OCI-LY7 (cell line): ENCODE data around the gene HYAL1. TPM values are rescaled to one million over a fixed set of nuclear protein-coding genes. Genes with fewer than 3 reads are reported as not detected.
A peak's percentile ranks its signal among the peaks of the same experiment; 100 is the strongest.

Experiments used
- BruUV-seq: library from RNA; stranded (reverse); fragments of 400-500 nt; replicated peaks from 2 replicates; lab custom pipeline; 2021; lab: Mats Ljungman, UMichigan
- CTCF ChIA-PET: fragments of 300-600 bp; sonication (Branson Sonifier 250); formaldehyde crosslinking; loops from one replicate; lab custom pipeline; 2022; ENCODE audit warnings: antibody characterized with exemption; ENCODE audit not compliant: unreplicated experiment; lab: Charles Lee
- POLR2A ChIA-PET: fragments of 300-600 bp; sonication (Branson Sonifier 250); formaldehyde crosslinking; loops from one replicate; lab custom pipeline; 2022; ENCODE audit warnings: antibody characterized with exemption; lab: Charles Lee
- DNase-seq: peaks from one replicate; pipeline ENCODE4 v3.0.0-alpha.2; 2015; ENCODE audit warnings: low spot score
- H2AFZ ChIP-seq: fragments of 200-600 bp; sonication (generic), shearing (Covaris generic); 2 replicates; pipeline ENCODE4 v1.6.1; 2014; ENCODE audit warnings: mild to moderate bottlenecking, antibody characterized with exemption, low read length, moderate library complexity
- H3K27ac ChIP-seq: fragments of 200-600 bp; sonication (generic); 2 replicates; pipeline ENCODE4 v1.5.1; 2014; ENCODE audit warnings: mixed run types, low read depth, mild to moderate bottlenecking, moderate library complexity, low read length, inconsistent platforms; ENCODE audit not compliant: poor library complexity, severe bottlenecking
- H3K36me3 ChIP-seq: fragments of 200-600 bp; sonication (generic); 2 replicates; pipeline ENCODE4 v1.6.1; 2014; ENCODE audit warnings: mild to moderate bottlenecking, antibody characterized with exemption, low read length, moderate library complexity, mixed read lengths; ENCODE audit not compliant: insufficient read depth
- H3K4me1 ChIP-seq: fragments of 200-600 bp; sonication (generic); 2 replicates; pipeline ENCODE4 v1.5.1; 2014; ENCODE audit warnings: mild to moderate bottlenecking, low read length; ENCODE audit not compliant: insufficient read depth, poor library complexity, severe bottlenecking
- H3K4me2 ChIP-seq: fragments of 200-600 bp; sonication (generic); 2 replicates; pipeline ENCODE4 v1.6.1; 2014; ENCODE audit warnings: mild to moderate bottlenecking, low read length
- H3K4me3 ChIP-seq: fragments of 200-600 bp; sonication (generic); 2 replicates; pipeline ENCODE4 v1.5.1; 2014; ENCODE audit warnings: mild to moderate bottlenecking, low read depth, low read length; ENCODE audit not compliant: poor library complexity, severe bottlenecking
- H3K79me2 ChIP-seq: fragments of 200-600 bp; sonication (generic); 2 replicates; pipeline ENCODE4 v1.6.1; 2016; ENCODE audit warnings: low read depth, mild to moderate bottlenecking, low read length, moderate library complexity, mixed read lengths; ENCODE audit not compliant: insufficient read depth
- H3K9me2 ChIP-seq: fragments of 200-600 bp; sonication (generic); 2 replicates; pipeline ENCODE4 v1.6.1; 2016; ENCODE audit warnings: mild to moderate bottlenecking, low read length, mixed read lengths; ENCODE audit not compliant: insufficient read depth
- H3K9me3 ChIP-seq: fragments of 200-600 bp; sonication (generic); 2 replicates; pipeline ENCODE4 v1.6.1; 2014; ENCODE audit warnings: mild to moderate bottlenecking, mixed run types, low read length, mixed read lengths
- H4K20me1 ChIP-seq: fragments of 200-600 bp; sonication (generic); 2 replicates; pipeline ENCODE4 v1.6.1; 2014; ENCODE audit warnings: mild to moderate bottlenecking, antibody characterized with exemption, low read length, moderate library complexity, mixed read lengths; ENCODE audit not compliant: insufficient read depth
- CTCF ChIP-seq: fragments of 200-600 bp; sonication (generic); conservative IDR thresholded peaks from 2 replicates; pipeline ENCODE4 v1.5.1; 2014; ENCODE audit warnings: mild to moderate bottlenecking, antibody characterized with exemption, low read length, moderate library complexity, mixed read lengths
- EZH2phosphoT487 ChIP-seq: fragments of 200-600 bp; sonication (generic); IDR thresholded peaks from 2 replicates; pipeline ENCODE4 v1.6.1; 2018; ENCODE audit warnings: low read depth, borderline replicate concordance, mild to moderate bottlenecking, mixed run types, antibody characterized with exemption, low read length, moderate library complexity, mixed read lengths
- intact Hi-C: fragments of 100-400 bp; cut with micrococcal nuclease; formaldehyde crosslinking; loops from one replicate; pipeline ENCODE4 v1.10.0; 2022; ENCODE audit not compliant: unreplicated experiment
- total RNA-seq, 2 experiments: library from RNA; depleted of rRNA in 1 of 2; stranded (reverse); fragments of >200 nt in 1 of 2; shearing (Covaris generic) in 1 of 2; gene quantifications; 2 replicates each; pipeline ENCODE4 v1.2.3, GENCODE V29; 2014 to 2022

Gene HYAL1
- total RNA-seq, 2 experiments from 2014 or later, result 0.36 to 0.85 TPM

GRCh38 chr3:50327943-50328691, 24.7 kb upstream of the HYAL1 start, which contains the start of gene TUSC2:
TSS of gene TUSC2 (minus strand) at chr3:50328223. CDS start at chr3:50328099, 124 bp downstream.
- CTCF ChIA-PET, result interaction anchor here (0.6 to 1.0 kb wide), 4 partner anchors 29 to 610 kb away, joined by 3 to 4 read pairs (median 3); partner anchors contain the start of genes HYAL3 and NAA80

GRCh38 chr3:50327129-50327528, 23.8 kb upstream of the HYAL1 start:
- Histone ChIP-seq H3K9me3 (no peaks in the 10 kb centered on the region), H3K4me3 (peak overlapping the region; percentile 88), H2AFZ (no peak overlapping the region), H3K36me3 (peaks cover 48% of the 10 kb centered on the region), H3K79me2 (peaks cover 12% of the 10 kb centered on the region; the same call in 1 of the 2 replicates), H3K4me2 (peak overlapping the region; percentile 71), H4K20me1 (no peaks in the 10 kb centered on the region), H3K9me2 (no peaks in the 10 kb centered on the region), H3K4me1 (peaks cover 14% of the 10 kb centered on the region), H3K27ac (no peak overlapping the region)
- DNase-seq, result no peak
- ChIA-PET POLR2A (interaction anchor here (1.1 to 2.7 kb wide), 5 partner anchors 10 to 1173 kb away, joined by 4 to 28 read pairs (median 4); partner anchors contain the start of genes DCAF1, GNAI2, HYAL3 and NAA80), CTCF (interaction anchor here (0.6 kb wide), 1 partner anchor 132 kb away, joined by 3 read pairs; no protein-coding TSS in a partner anchor)
- intact Hi-C loops, result no loop called here
- TF ChIP-seq CTCF, result no peak
- TF ChIP-seq EZH2phosphoT487, result no peak
- BruUV-seq, result no TSS peak

More at GRCh38 chr3:50327943-50328691, 24.7 kb upstream of the HYAL1 start, which contains the start of gene TUSC2:
- Histone ChIP-seq H3K9me2 (no peaks in the 10 kb centered on the region), H3K79me2 (peaks cover 17% of the 10 kb centered on the region; the same call in 1 of the 2 replicates), H2AFZ (peak within 1 kb of the TSS; percentile 10; the same call in 1 of the 2 replicates), H3K27ac (peak within 1 kb of the TSS; percentile 26), H4K20me1 (no peaks in the 10 kb centered on the region), H3K4me2 (peak within 1 kb of the TSS; percentile 71), H3K4me3 (peak within 1 kb of the TSS; percentile 88), H3K9me3 (no peaks in the 10 kb centered on the region), H3K4me1 (peaks cover 12% of the 10 kb centered on the region), H3K36me3 (peaks cover 57% of the 10 kb centered on the region)
- BruUV-seq, result no TSS peak
- peak; percentile 99 for DNase-seq
- POLR2A ChIA-PET, result interaction anchor here (1.1 to 2.7 kb wide), 5 partner anchors 9 to 1172 kb away, joined by 4 to 28 read pairs (median 4); partner anchors contain the start of genes DCAF1, GNAI2, HYAL3 and NAA80
- intact Hi-C loops, result no loop called here
- TF ChIP-seq EZH2phosphoT487 (no peak), CTCF (no peak)
